HCT116 (cell line): ENCODE results near the gene DPYSL5.
A peak's percentile ranks its signal among the peaks of the same experiment; 100 is the strongest.

Experiments
- ATF3 ChIP-seq: IDR thresholded peaks from 2 replicates; pipeline ENCODE4 v1.6.1; 2012
- CEBPB ChIP-seq: IDR thresholded peaks from 2 replicates; pipeline ENCODE4 v1.6.1; 2012; ENCODE audit warnings: low read depth
- CTCF ChIP-seq, 3 experiments: fragments of 200-600 bp in 1 of 3; sonication (generic) in 1 of 3; IDR thresholded peaks in 2 of 3; conservative IDR thresholded peaks in 1 of 3; 2 replicates each; pipeline ENCODE4 v1.5.1; 2012 to 2017; ENCODE audit warnings: low read depth in 2 of 3, low read length in 2 of 3, antibody characterized with exemption in 1 of 3, borderline replicate concordance in 1 of 3, control low read depth in 1 of 3, mild to moderate bottlenecking in 1 of 3, mixed read lengths in 1 of 3, mixed run types in 1 of 3, moderate library complexity in 1 of 3; ENCODE audit not compliant: insufficient read depth in 1 of 3
- EZH2phosphoT487 ChIP-seq: fragments of 200-600 bp; IDR thresholded peaks from 2 replicates; pipeline ENCODE4 v1.6.1; 2018; ENCODE audit warnings: antibody characterized with exemption, borderline replicate concordance
- JUND ChIP-seq: IDR thresholded peaks from 2 replicates; pipeline ENCODE4 v1.6.1; 2012
- POLR2A ChIP-seq: IDR thresholded peaks from 2 replicates; pipeline ENCODE4 v1.7.0; 2011; ENCODE audit warnings: borderline replicate concordance; ENCODE audit not compliant: insufficient read depth, insufficient read length; ENCODE audit errors: extremely low read depth
- RAD21 ChIP-seq: IDR thresholded peaks from 2 replicates; pipeline ENCODE4 v1.6.1; 2012; ENCODE audit warnings: low read depth, mild to moderate bottlenecking
- REST ChIP-seq: IDR thresholded peaks from 2 replicates; pipeline ENCODE4 v1.6.1; 2012; ENCODE audit warnings: low read depth
- SIN3A ChIP-seq: IDR thresholded peaks from 2 replicates; pipeline ENCODE4 v1.6.1; 2012; ENCODE audit warnings: low read depth
- TCF7L2 ChIP-seq: IDR thresholded peaks from 2 replicates; pipeline ENCODE4 v1.7.0; 2011; ENCODE audit warnings: borderline replicate concordance, inconsistent platforms; ENCODE audit not compliant: insufficient read depth, insufficient read length; ENCODE audit errors: extremely low read depth
- YY1 ChIP-seq: IDR thresholded peaks from 2 replicates; pipeline ENCODE4 v1.6.1; 2011; ENCODE audit warnings: low read length, low read depth, moderate library complexity, mild to moderate bottlenecking; ENCODE audit not compliant: insufficient replicate concordance; ENCODE audit errors: extremely low read depth

GRCh38 chr2:26840937-26841610 lies 6.9 kb upstream of the DPYSL5 start:
- TF ChIP-seq POLR2A, result no peak
- TF ChIP-seq CTCF (IDR thresholded peaks at IDR 0.05 in 2 of 3, conservative IDR thresholded peaks at IDR 0.05 in 1 of 3; ENCODE audit: borderline replicate concordance in 1 of 3, insufficient read depth in 1 of 3, low read depth in 2 of 3, low read length in 2 of 3), result peak in 2 of 3 experiments; percentile 29 to 42; a peak in 3 of 6 replicates
- TF ChIP-seq RAD21, result peak; percentile 51
- TF ChIP-seq JUND, result no peak
- no peak for TF ChIP-seq YY1
- TF ChIP-seq EZH2phosphoT487, result no peak
- no peak for TF ChIP-seq ATF3
- no peak for TF ChIP-seq TCF7L2
- TF ChIP-seq SIN3A, result no peak
- TF ChIP-seq REST, result no peak
- no peak for TF ChIP-seq CEBPB
